B cell (primary cell): ENCODE results near the gene TULP3. TPM values are rescaled to one million over a fixed set of nuclear protein-coding genes. Genes with fewer than 3 reads are reported as not detected.

ENCODE experiments used
- ATAC-seq: fragments of 200-7000 bp; cut with Tn5 transposase; one replicate; pipeline ENCODE4 v1.10.0; 2021; ENCODE audit warnings: low read depth, mild to moderate bottlenecking, moderate number of reproducible peaks, moderate library complexity
- CTCF ChIA-PET: fragments of 350-600 bp; sonication (Branson Sonifier 250); formaldehyde crosslinking; loops from one replicate; lab custom pipeline; 2021; ENCODE audit warnings: antibody characterized with exemption, inconsistent platforms; lab: Charles Lee
- POLR2A ChIA-PET: fragments of 350-600 bp; sonication (Branson Sonifier 250); formaldehyde crosslinking; loops from one replicate; lab custom pipeline; 2021; ENCODE audit warnings: antibody characterized with exemption; lab: Charles Lee
- DNase-seq: peaks from one replicate; pipeline ENCODE4 v3.0.0; 2013
- H2AFZ ChIP-seq: 2 replicates; pipeline ENCODE4 v1.6.1; 2012; ENCODE audit warnings: mild to moderate bottlenecking, low read depth, low read length; ENCODE audit not compliant: insufficient read depth, poor library complexity, severe bottlenecking
- H3K27ac ChIP-seq, 2 donors: 1 replicate in 1 of 2; 2 replicates in 1 of 2; pipeline ENCODE4 v1.5.1; 2012 to 2013; ENCODE audit warnings: low read length in 2 of 2, mild to moderate bottlenecking in 2 of 2, moderate library complexity in 1 of 2
- H3K27me3 ChIP-seq, 4 experiments: fragments of 200-600 bp in 1 of 4; sonication (generic) in 1 of 4; replicated peaks in 1 of 4; 1 replicate in 2 of 4; 2 replicates in 2 of 4; pipeline versions ENCODE4 v1.6.1 to v1.7.0; 2013 to 2016; ENCODE audit warnings: low read length in 3 of 4, mild to moderate bottlenecking in 2 of 4, mixed read lengths in 1 of 4, moderate library complexity in 1 of 4; ENCODE audit not compliant: insufficient read depth in 4 of 4, control insufficient read depth in 3 of 4; ENCODE audit errors: control extremely low read depth in 1 of 4
- H3K36me3 ChIP-seq, 2 experiments: replicated peaks in 1 of 2; 1 replicate in 1 of 2; 2 replicates in 1 of 2; pipeline versions ENCODE4 v1.6.1 to v1.7.1; 2013; ENCODE audit warnings: low read length in 1 of 2; ENCODE audit not compliant: insufficient read depth in 2 of 2, control insufficient read depth in 1 of 2; ENCODE audit errors: control extremely low read depth in 1 of 2, extremely low read depth in 1 of 2
- H3K4me1 ChIP-seq, 2 donors: fragments of 200-600 bp in 1 of 2; sonication (generic) in 1 of 2; 1 replicate in 1 of 2; 2 replicates in 1 of 2; pipeline versions ENCODE4 v1.5.1 to v1.6.1; 2013 to 2017; ENCODE audit warnings: low read length in 2 of 2; ENCODE audit not compliant: control insufficient read depth in 2 of 2, insufficient read depth in 2 of 2
- H3K4me2 ChIP-seq: replicated peaks from 2 replicates; pipeline ENCODE3; 2012; ENCODE audit warnings: mild to moderate bottlenecking, low read depth, low read length; ENCODE audit not compliant: poor library complexity, severe bottlenecking
- H3K4me3 ChIP-seq, 5 experiments: fragments of 200-600 bp in 1 of 5; sonication (generic) in 1 of 5; 1 replicate in 3 of 5; 2 replicates in 2 of 5; pipeline versions ENCODE4 v1.5.1 to v1.7.0; 2011 to 2016; ENCODE audit warnings: low read length in 4 of 5, mild to moderate bottlenecking in 4 of 5, low read depth in 2 of 5, control low read depth in 1 of 5, moderate library complexity in 1 of 5; ENCODE audit not compliant: insufficient read depth in 1 of 5; ENCODE audit errors: control extremely low read depth in 1 of 5, extremely low read depth in 1 of 5
- H3K79me2 ChIP-seq: fragments of 200-600 bp; sonication (generic); one replicate; pipeline ENCODE4 v1.6.0; 2016; ENCODE audit warnings: low read length; ENCODE audit not compliant: control insufficient read depth, insufficient read depth
- H3K9ac ChIP-seq: fragments of 200-600 bp; sonication (generic); 2 replicates; pipeline ENCODE4 v1.6.1; 2017; ENCODE audit warnings: mild to moderate bottlenecking, low read length, moderate library complexity
- H3K9me3 ChIP-seq, 3 donors: one replicate each; pipeline versions ENCODE4 v1.6.1 to v1.7.1; 2013; ENCODE audit warnings: low read length in 2 of 3; ENCODE audit not compliant: control insufficient read depth in 2 of 3, insufficient read depth in 1 of 3; ENCODE audit errors: control extremely low read depth in 1 of 3
- H4K20me1 ChIP-seq: 2 replicates; pipeline ENCODE4 v1.6.0; 2012; ENCODE audit warnings: mild to moderate bottlenecking, low read length; ENCODE audit not compliant: insufficient read depth, control insufficient read depth, poor library complexity, severe bottlenecking
- H3K27ac Mint-ChIP-seq: one replicate; pipeline ENCODE4 v1.8.0; 2021; ENCODE audit warnings: mixed read lengths
- H3K27me3 Mint-ChIP-seq: one replicate; pipeline ENCODE4 v1.8.0; 2021; ENCODE audit warnings: mixed read lengths
- H3K4me1 Mint-ChIP-seq: one replicate; pipeline ENCODE4 v1.8.0; 2021; ENCODE audit warnings: mixed read lengths
- H3K4me3 Mint-ChIP-seq: one replicate; pipeline ENCODE4 v1.8.0; 2021; ENCODE audit warnings: mixed read lengths
- H3K9me3 Mint-ChIP-seq: one replicate; pipeline ENCODE4 v1.8.0; 2022; ENCODE audit warnings: mixed read lengths; ENCODE audit not compliant: insufficient read depth
- CTCF ChIP-seq: fragments of 200-600 bp; IDR thresholded peaks from one replicate; pipeline ENCODE4 v1.8.0; 2022; ENCODE audit warnings: antibody characterized with exemption, mild to moderate bottlenecking
- EZH2 ChIP-seq: IDR thresholded peaks from 2 replicates; pipeline ENCODE4 v1.6.1; 2012; ENCODE audit warnings: borderline replicate concordance, low read depth, mild to moderate bottlenecking, moderate library complexity, low read length; ENCODE audit not compliant: insufficient read depth, poor library complexity, severe bottlenecking
- WGBS: methylation state at CpG from one replicate; pipeline ENCODE4 v1.1.5; 2013; ENCODE audit warnings: missing lambda C conversion rate; ENCODE audit not compliant: insufficient coverage; 5-methylcytosine and 5-hydroxymethylcytosine counted together
- intact Hi-C: fragments of 100-400 bp; cut with micrococcal nuclease; formaldehyde crosslinking; loops from one replicate; pipeline ENCODE4 v1.10.0; 2022
- polyA plus RNA-seq: library from polyadenylated mRNA; depleted of rRNA; stranded (reverse); fragments of >200 nt; gene quantifications from 2 replicates; pipeline ENCODE4 v1.2.3, GENCODE V29; 2012
- total RNA-seq, 2 donors: library from RNA; stranded (reverse); fragments of 120-200 nt in 1 of 2; gene quantifications; 1 replicate in 1 of 2; 2 replicates in 1 of 2; pipeline versions ENCODE4 v1.2.3 to v1.2.4, GENCODE V29; 2013 to 2022

The TULP3 gene
- total and polyA plus RNA-seq, 2 donors (not counting 1 experiment from before 2014, with no cell fraction given) = 8.3 to 9.2 TPM

- no peaks in the 10 kb centered on the region for H4K20me1 ChIP-seq
- H3K9me3 ChIP-seq = no peaks in the 10 kb centered on the region
- Mint-ChIP-seq H3K4me3 (no peak overlapping the region), H3K9me3 (no peaks in the 10 kb centered on the region), H3K27ac (no peak overlapping the region), H3K4me1 (no peaks in the 10 kb centered on the region), H3K27me3 (no peaks in the 10 kb centered on the region)
- TF ChIP-seq EZH2 = no peak
- TF ChIP-seq CTCF = no peak
- ChIA-PET CTCF (interaction anchor here (1.5 kb wide), 1 partner anchor 10 kb away, joined by 3 read pairs; no protein-coding TSS in a partner anchor), POLR2A (no interaction called here)
- H3K4me2 ChIP-seq = no peak overlapping the region
- ATAC-seq (no peak), DNase-seq (no peak)
- H3K4me1 ChIP-seq = no peaks in the 10 kb centered on the region
- intact Hi-C loops = no loop called here
- H3K27me3 ChIP-seq = no peaks in the 10 kb centered on the region
- no peak overlapping the region for H3K27ac ChIP-seq
- no peaks in the 10 kb centered on the region for H3K79me2 ChIP-seq
- H3K4me3 ChIP-seq = no peak overlapping the region
- peaks cover 6 to 22% of the 10 kb centered on the region in 2 experiments for H3K36me3 ChIP-seq
- H3K9ac ChIP-seq = no peak overlapping the region
- no peak overlapping the region for H2AFZ ChIP-seq
- WGBS = 99% methylated on average over 6 of the region's 6 CpGs
Measured at GRCh38 chr12:2934371-2934770, 43.7 kb downstream of the TULP3 start.

GRCh38 chr12:2936301-2936700, 45.6 kb downstream of the TULP3 start:
- no peaks in the 10 kb centered on the region for H3K4me1 ChIP-seq
- intact Hi-C loops = no loop called here
- no peak overlapping the region for H3K27ac ChIP-seq
- ATAC-seq = no peak
- Mint-ChIP-seq H3K4me3 (no peak overlapping the region), H3K4me1 (no peaks in the 10 kb centered on the region), H3K27ac (no peak overlapping the region), H3K27me3 (no peaks in the 10 kb centered on the region), H3K9me3 (no peaks in the 10 kb centered on the region)
- no peaks in the 10 kb centered on the region for H4K20me1 ChIP-seq
- peaks cover 6 to 11% of the 10 kb centered on the region in 2 experiments for H3K36me3 ChIP-seq
- WGBS = 90% methylated on average over 11 of the region's 11 CpGs
- ChIA-PET POLR2A (no interaction called here), CTCF (interaction anchor here (0.9 kb wide), 1 partner anchor 8 kb away, joined by 3 read pairs; no protein-coding TSS in a partner anchor)
- H3K9ac ChIP-seq = no peak overlapping the region
- no peak overlapping the region for H3K4me3 ChIP-seq
- no peaks in the 10 kb centered on the region for H3K9me3 ChIP-seq
- H3K4me2 ChIP-seq = no peak overlapping the region
- no peak overlapping the region for H2AFZ ChIP-seq
- no peaks in the 10 kb centered on the region for H3K79me2 ChIP-seq
- TF ChIP-seq CTCF (no peak), EZH2 (no peak)
- DNase-seq = no peak
- no peaks in the 10 kb centered on the region for H3K27me3 ChIP-seq
